Measurements from ENCODE around the gene ARHGAP9.

Gene ARHGAP9

DNA sequence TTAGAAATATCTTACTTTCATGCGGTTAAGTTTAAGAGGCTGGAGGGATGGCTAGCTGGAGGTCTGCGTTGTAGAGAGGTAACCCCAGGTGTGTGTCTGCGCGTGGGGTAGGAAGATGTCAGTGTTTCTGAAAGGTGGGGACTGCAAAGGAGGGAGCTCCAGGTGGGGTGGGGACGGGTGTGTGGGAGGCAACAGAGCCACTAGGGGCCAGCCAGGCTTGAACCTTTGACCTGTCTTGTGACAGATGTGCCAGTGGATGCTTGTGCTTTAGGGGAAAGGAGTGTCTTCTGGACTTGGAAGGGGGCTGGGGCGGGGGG, 19.2 kb downstream of the ARHGAP9 start:
- peak overlapping the region; percentile 96 for H3K9ac ChIP-seq (ENCODE audit: insufficient read length, low read depth)
- peaks cover 3% of the 10 kb centered on the region for H3K36me3 ChIP-seq (ENCODE audit: insufficient read depth, insufficient read length, low read length)
- DNase-seq (ENCODE audit: low read depth, low spot score): no peak
- no peak for TF ChIP-seq SUZ12 (IDR thresholded peaks at IDR 0.05; ENCODE audit: extremely low read depth, insufficient read depth, insufficient read length)
- TF ChIP-seq ZNF274 (IDR thresholded peaks at IDR 0.05; ENCODE audit: low read depth, low read length): no peak
- no peak for TF ChIP-seq YY1 (IDR thresholded peaks at IDR 0.05; ENCODE audit: insufficient read depth, insufficient read length)
- no peaks in the 10 kb centered on the region for H3K27me3 ChIP-seq (ENCODE audit: insufficient read depth, insufficient read length)
- H3K4me3 ChIP-seq (ENCODE audit: insufficient read length, low read depth): peak overlapping the region; percentile 78
- H3K4me1 ChIP-seq (ENCODE audit: insufficient read depth, insufficient read length): peaks cover 12% of the 10 kb centered on the region
- H3K9me3 ChIP-seq (ENCODE audit: insufficient read depth, low read length): no peaks in the 10 kb centered on the region

DNA sequence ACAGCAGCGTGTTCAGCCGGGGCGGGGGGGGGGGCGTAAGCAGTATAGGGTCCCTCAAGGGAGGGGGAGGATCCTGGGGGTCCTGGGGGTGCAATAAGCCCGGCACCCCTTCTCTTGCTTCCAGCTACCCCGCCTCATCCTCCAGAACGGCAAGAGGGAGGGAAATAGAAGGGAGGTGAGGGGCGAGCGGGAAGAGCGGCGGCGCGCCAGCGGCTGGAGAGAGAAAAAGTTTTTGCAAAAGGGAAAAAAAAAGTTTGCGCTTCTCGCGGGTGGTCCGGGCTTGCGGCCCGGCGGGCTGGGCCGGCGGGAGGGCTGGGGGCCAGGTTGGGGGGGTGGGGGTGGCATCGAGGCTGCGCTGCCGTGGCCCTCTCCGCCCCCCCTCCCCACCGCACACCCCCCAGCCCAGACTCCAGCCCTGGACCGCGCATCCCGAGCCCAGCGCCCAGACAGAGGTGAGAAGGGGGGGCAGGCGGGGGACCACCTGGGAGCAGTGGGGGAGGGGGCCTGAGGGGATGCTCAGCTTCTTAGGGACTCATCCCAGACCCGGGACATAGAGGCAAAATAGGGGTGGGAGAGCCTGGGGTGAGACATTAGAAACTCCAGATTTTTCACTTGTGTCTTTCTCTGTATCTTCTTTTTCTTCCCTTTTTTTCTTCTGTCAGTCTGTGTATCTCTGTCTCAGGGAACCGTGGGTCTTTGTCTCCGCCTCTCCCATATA, 19.8 kb downstream of the ARHGAP9 start, which contains the start of gene GLI1:
TSS of gene GLI1 (plus strand) at position 36 of the 718 bp plus-strand sequence. CDS start 3,907 bp downstream, outside the sequence.
- TF ChIP-seq YY1 (IDR thresholded peaks at IDR 0.05; ENCODE audit: insufficient read depth, insufficient read length) (no peak), ZNF274 (IDR thresholded peaks at IDR 0.05; ENCODE audit: low read depth, low read length) (no peak), SUZ12 (IDR thresholded peaks at IDR 0.05; ENCODE audit: extremely low read depth, insufficient read depth, insufficient read length) (no peak)
- Histone ChIP-seq H3K9me3 (ENCODE audit: insufficient read depth, low read length) (no peaks in the 10 kb centered on the region), H3K4me1 (ENCODE audit: insufficient read depth, insufficient read length) (peaks cover 17% of the 10 kb centered on the region), H3K27me3 (ENCODE audit: insufficient read depth, insufficient read length) (no peaks in the 10 kb centered on the region), H3K4me3 (ENCODE audit: insufficient read length, low read depth) (peak within 1 kb of the TSS; percentile 78), H3K36me3 (ENCODE audit: insufficient read depth, insufficient read length, low read length) (no peaks in the 10 kb centered on the region), H3K9ac (ENCODE audit: insufficient read length, low read depth) (peak within 1 kb of the TSS; percentile 96)
- DNase-seq (ENCODE audit: low read depth, low spot score): no peak

DNA sequence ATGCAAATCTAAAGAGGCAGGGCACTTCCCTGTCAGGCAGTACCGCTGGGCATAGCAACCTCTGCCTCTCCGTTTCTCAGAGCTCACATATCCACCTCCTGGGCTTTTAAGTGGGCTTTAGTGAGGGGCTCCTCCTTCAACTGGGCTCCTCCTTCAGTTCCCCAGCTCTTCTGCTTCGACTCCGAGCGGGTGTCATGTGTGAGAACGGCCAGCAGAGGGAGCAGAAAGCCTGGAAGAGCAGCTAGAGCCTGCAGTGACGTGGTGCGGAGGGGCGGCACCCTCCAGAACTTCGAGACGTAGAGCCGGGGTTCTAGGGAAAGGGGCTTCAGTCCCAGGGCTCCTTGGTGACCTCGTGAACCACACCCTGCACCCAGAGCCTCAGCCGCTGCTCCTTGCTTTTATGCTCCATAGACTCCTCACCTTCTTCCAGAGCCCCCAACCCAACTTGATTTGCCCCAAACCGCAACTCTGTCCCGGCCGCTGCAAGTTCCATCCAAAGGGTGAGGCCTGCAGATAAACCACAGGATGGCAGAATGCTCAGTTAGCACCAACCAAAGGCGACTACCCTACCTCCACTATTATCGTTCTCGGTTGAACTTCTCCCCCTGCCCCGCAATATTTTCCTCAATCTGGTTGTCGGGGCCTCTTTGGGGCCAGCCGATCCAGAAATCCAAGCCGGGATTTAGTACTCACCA, 20.5 kb downstream of the ARHGAP9 start:
- no peaks in the 10 kb centered on the region for H3K27me3 ChIP-seq (ENCODE audit: insufficient read depth, insufficient read length)
- TF ChIP-seq ZNF274 (IDR thresholded peaks at IDR 0.05; ENCODE audit: low read depth, low read length) (no peak), YY1 (IDR thresholded peaks at IDR 0.05; ENCODE audit: insufficient read depth, insufficient read length) (no peak), SUZ12 (IDR thresholded peaks at IDR 0.05; ENCODE audit: extremely low read depth, insufficient read depth, insufficient read length) (no peak)
- no peaks in the 10 kb centered on the region for H3K9me3 ChIP-seq (ENCODE audit: insufficient read depth, low read length)
- H3K9ac ChIP-seq (ENCODE audit: insufficient read length, low read depth): peak overlapping the region; percentile 88
- DNase-seq (ENCODE audit: low read depth, low spot score): peak; percentile 98
- no peaks in the 10 kb centered on the region for H3K36me3 ChIP-seq (ENCODE audit: insufficient read depth, insufficient read length, low read length)
- H3K4me1 ChIP-seq (ENCODE audit: insufficient read depth, insufficient read length): peaks cover 23% of the 10 kb centered on the region
- H3K4me3 ChIP-seq (ENCODE audit: insufficient read length, low read depth): peak overlapping the region; percentile 78

- TF ChIP-seq YY1 (IDR thresholded peaks at IDR 0.05; ENCODE audit: insufficient read depth, insufficient read length) (no peak), SUZ12 (IDR thresholded peaks at IDR 0.05; ENCODE audit: extremely low read depth, insufficient read depth, insufficient read length) (no peak), ZNF274 (IDR thresholded peaks at IDR 0.05; ENCODE audit: low read depth, low read length) (no peak)
- Histone ChIP-seq H3K9me3 (ENCODE audit: insufficient read depth, low read length) (no peaks in the 10 kb centered on the region), H3K4me3 (ENCODE audit: insufficient read length, low read depth) (peak overlapping the region; percentile 78), H3K27me3 (ENCODE audit: insufficient read depth, insufficient read length) (no peaks in the 10 kb centered on the region), H3K9ac (ENCODE audit: insufficient read length, low read depth) (peak overlapping the region; percentile 12), H3K4me1 (ENCODE audit: insufficient read depth, insufficient read length) (peaks cover 23% of the 10 kb centered on the region), H3K36me3 (ENCODE audit: insufficient read depth, insufficient read length, low read length) (no peaks in the 10 kb centered on the region)
- no peak for DNase-seq (ENCODE audit: low read depth, low spot score)
Measured at GRCh38 chr12:57458665-57459054, 21.0 kb downstream of the ARHGAP9 start.

DNA sequence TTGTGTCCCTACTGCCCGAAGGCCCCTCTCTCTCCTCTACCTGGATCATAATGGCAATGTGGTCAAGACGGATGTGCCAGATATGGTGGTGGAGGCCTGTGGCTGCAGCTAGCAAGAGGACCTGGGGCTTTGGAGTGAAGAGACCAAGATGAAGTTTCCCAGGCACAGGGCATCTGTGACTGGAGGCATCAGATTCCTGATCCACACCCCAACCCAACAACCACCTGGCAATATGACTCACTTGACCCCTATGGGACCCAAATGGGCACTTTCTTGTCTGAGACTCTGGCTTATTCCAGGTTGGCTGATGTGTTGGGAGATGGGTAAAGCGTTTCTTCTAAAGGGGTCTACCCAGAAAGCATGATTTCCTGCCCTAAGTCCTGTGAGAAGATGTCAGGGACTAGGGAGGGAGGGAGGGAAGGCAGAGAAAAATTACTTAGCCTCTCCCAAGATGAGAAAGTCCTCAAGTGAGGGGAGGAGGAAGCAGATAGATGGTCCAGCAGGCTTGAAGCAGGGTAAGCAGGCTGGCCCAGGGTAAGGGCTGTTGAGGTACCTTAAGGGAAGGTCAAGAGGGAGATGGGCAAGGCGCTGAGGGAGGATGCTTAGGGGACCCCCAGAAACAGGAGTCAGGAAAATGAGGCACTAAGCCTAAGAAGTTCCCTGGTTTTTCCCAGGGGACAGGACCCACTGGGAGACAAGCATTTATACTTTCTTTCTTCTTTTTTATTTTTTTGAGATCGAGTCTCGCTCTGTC, 22.8 kb downstream of the ARHGAP9 start:
- peaks cover 26% of the 10 kb centered on the region for H3K4me1 ChIP-seq (ENCODE audit: insufficient read depth, insufficient read length)

DNA sequence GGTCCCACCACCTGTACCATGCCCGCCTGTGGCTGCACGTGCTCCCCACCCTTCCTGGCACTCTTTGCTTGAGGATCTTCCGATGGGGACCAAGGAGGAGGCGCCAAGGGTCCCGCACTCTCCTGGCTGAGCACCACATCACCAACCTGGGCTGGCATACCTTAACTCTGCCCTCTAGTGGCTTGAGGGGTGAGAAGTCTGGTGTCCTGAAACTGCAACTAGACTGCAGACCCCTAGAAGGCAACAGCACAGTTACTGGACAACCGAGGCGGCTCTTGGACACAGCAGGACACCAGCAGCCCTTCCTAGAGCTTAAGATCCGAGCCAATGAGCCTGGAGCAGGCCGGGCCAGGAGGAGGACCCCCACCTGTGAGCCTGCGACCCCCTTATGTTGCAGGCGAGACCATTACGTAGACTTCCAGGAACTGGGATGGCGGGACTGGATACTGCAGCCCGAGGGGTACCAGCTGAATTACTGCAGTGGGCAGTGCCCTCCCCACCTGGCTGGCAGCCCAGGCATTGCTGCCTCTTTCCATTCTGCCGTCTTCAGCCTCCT, 23.4 kb downstream of the ARHGAP9 start:
- no peaks in the 10 kb centered on the region for H3K27me3 ChIP-seq (ENCODE audit: insufficient read depth, insufficient read length)
- H3K9me3 ChIP-seq (ENCODE audit: insufficient read depth, low read length): no peaks in the 10 kb centered on the region
- no peak for TF ChIP-seq SUZ12 (IDR thresholded peaks at IDR 0.05; ENCODE audit: extremely low read depth, insufficient read depth, insufficient read length)
- TF ChIP-seq YY1 (IDR thresholded peaks at IDR 0.05; ENCODE audit: insufficient read depth, insufficient read length): no peak
- TF ChIP-seq ZNF274 (IDR thresholded peaks at IDR 0.05; ENCODE audit: low read depth, low read length): no peak
- H3K9ac ChIP-seq (ENCODE audit: insufficient read length, low read depth): peak overlapping the region; percentile 38
- peak overlapping the region; percentile 5 for H3K4me3 ChIP-seq (ENCODE audit: insufficient read length, low read depth)
- H3K36me3 ChIP-seq (ENCODE audit: insufficient read depth, insufficient read length, low read length): no peaks in the 10 kb centered on the region
- peaks cover 31% of the 10 kb centered on the region for H3K4me1 ChIP-seq (ENCODE audit: insufficient read depth, insufficient read length)
- peak; percentile 58 for DNase-seq (ENCODE audit: low read depth, low spot score)

More for the DNA sequence above, 22.8 kb downstream of the ARHGAP9 start:
- no peak for DNase-seq (ENCODE audit: low read depth, low spot score)
- TF ChIP-seq YY1 (IDR thresholded peaks at IDR 0.05; ENCODE audit: insufficient read depth, insufficient read length) (no peak), SUZ12 (IDR thresholded peaks at IDR 0.05; ENCODE audit: extremely low read depth, insufficient read depth, insufficient read length) (no peak), ZNF274 (IDR thresholded peaks at IDR 0.05; ENCODE audit: low read depth, low read length) (no peak)
- H3K36me3 ChIP-seq (ENCODE audit: insufficient read depth, insufficient read length, low read length): no peaks in the 10 kb centered on the region
- H3K9me3 ChIP-seq (ENCODE audit: insufficient read depth, low read length): no peaks in the 10 kb centered on the region
- H3K27me3 ChIP-seq (ENCODE audit: insufficient read depth, insufficient read length): no peaks in the 10 kb centered on the region
- H3K4me3 ChIP-seq (ENCODE audit: insufficient read length, low read depth): no peak overlapping the region
- H3K9ac ChIP-seq (ENCODE audit: insufficient read length, low read depth): no peak overlapping the region
